Endodermal cell (in vitro differentiated cells): ENCODE results near the gene ZFP64. TPM values are rescaled to one million over a fixed set of nuclear protein-coding genes. Genes with fewer than 3 reads are reported as not detected.

ENCODE experiments used
- DNase-seq: peaks from one replicate; pipeline ENCODE4 v3.0.0-alpha.2; 2017
- H3K27ac ChIP-seq: 2 replicates; pipeline ENCODE4 v1.5.1; 2013; ENCODE audit warnings: mild to moderate bottlenecking, low read depth, low read length, moderate library complexity
- H3K27me3 ChIP-seq: 2 replicates; pipeline ENCODE4 v1.6.1; 2013; ENCODE audit warnings: mild to moderate bottlenecking, low read length, moderate library complexity; ENCODE audit not compliant: insufficient read depth, control insufficient read depth, poor library complexity, severe bottlenecking
- H3K36me3 ChIP-seq: 2 replicates; pipeline ENCODE4 v1.7.0; 2013; ENCODE audit warnings: mild to moderate bottlenecking, low read length, moderate library complexity; ENCODE audit not compliant: control insufficient read depth, insufficient read depth
- H3K4me1 ChIP-seq: one replicate; pipeline ENCODE4 v1.7.0; 2013; ENCODE audit warnings: low read length; ENCODE audit not compliant: control insufficient read depth, insufficient read depth
- H3K4me3 ChIP-seq: 2 replicates; pipeline ENCODE4 v1.5.1; 2013; ENCODE audit warnings: mild to moderate bottlenecking, low read length, moderate library complexity
- H3K9ac ChIP-seq: 2 replicates; pipeline ENCODE4 v1.6.1; 2013; ENCODE audit warnings: mild to moderate bottlenecking, low read length, moderate library complexity; ENCODE audit not compliant: poor library complexity, severe bottlenecking; ENCODE audit errors: extremely low read depth
- H3K9me3 ChIP-seq: 2 replicates; pipeline ENCODE4 v1.6.1; 2013; ENCODE audit warnings: mild to moderate bottlenecking, low read length, moderate library complexity; ENCODE audit not compliant: control insufficient read depth
- H3K27ac Mint-ChIP-seq: 2 replicates; pipeline ENCODE4 v1.8.0; 2020; ENCODE audit warnings: mixed read lengths
- H3K27me3 Mint-ChIP-seq: 2 replicates; pipeline ENCODE4 v1.8.0; 2021; ENCODE audit warnings: mild to moderate bottlenecking, mixed read lengths; ENCODE audit not compliant: insufficient read depth
- H3K36me3 Mint-ChIP-seq: 2 replicates; pipeline ENCODE4 v1.8.0; 2020; ENCODE audit warnings: low read depth, mixed read lengths
- H3K4me1 Mint-ChIP-seq: 2 replicates; pipeline ENCODE4 v1.8.0; 2020; ENCODE audit warnings: mixed read lengths
- H3K4me3 Mint-ChIP-seq: 2 replicates; pipeline ENCODE4 v1.8.0; 2020; ENCODE audit warnings: mild to moderate bottlenecking, moderate library complexity, mixed read lengths
- H3K9me3 Mint-ChIP-seq: 2 replicates; pipeline ENCODE4 v1.8.0; 2020; ENCODE audit warnings: mild to moderate bottlenecking, mixed read lengths
- CTCF ChIP-seq: fragments of 200-600 bp; sonication (generic); conservative IDR thresholded peaks from 2 replicates; pipeline ENCODE4 v1.5.0; 2021; ENCODE audit warnings: antibody characterized with exemption, mild to moderate bottlenecking
- WGBS, 2 experiments: methylation state at CpG; one replicate each; pipeline versions ENCODE4 v1.1.5 to v1.1.7; 2013; ENCODE audit warnings: missing lambda C conversion rate in 2 of 2, mixed read lengths in 1 of 2; ENCODE audit not compliant: insufficient coverage in 1 of 2, insufficient read length in 1 of 2; 5-methylcytosine and 5-hydroxymethylcytosine counted together
- total RNA-seq, 2 donors: library from RNA; stranded (reverse); fragmentation: NEBNext Ultra II Directional in 1 of 2; extraction: Animal tissue kit (Norgen Biotek cat#: 25700) in 1 of 2; gene quantifications; 2 replicates in 1 of 2; 3 replicates in 1 of 2; pipeline ENCODE4 v1.2.1, GENCODE V29; 2021

ZFP64 gene
- total RNA-seq, 2 donors from 2014 or later = 24.4 to 32.6 TPM

- no peaks in the 10 kb centered on the region for H3K36me3 Mint-ChIP-seq
Measured at GRCh38 chr20:52132337-52132736, 59.2 kb downstream of the ZFP64 start.

GRCh38 chr20:52131048-52131643 is 60.4 kb downstream of the ZFP64 start:
- no peaks in the 10 kb centered on the region for H3K27me3 ChIP-seq
- TF ChIP-seq CTCF = no peak
- Mint-ChIP-seq H3K36me3 (no peaks in the 10 kb centered on the region), H3K4me1 (no peaks in the 10 kb centered on the region), H3K27ac (no peak overlapping the region), H3K4me3 (no peak overlapping the region), H3K9me3 (no peaks in the 10 kb centered on the region), H3K27me3 (no peaks in the 10 kb centered on the region)
- no peak overlapping the region for H3K4me3 ChIP-seq
- no peak overlapping the region for H3K9ac ChIP-seq
- DNase-seq = no peak
- no peaks in the 10 kb centered on the region for H3K36me3 ChIP-seq
- no peaks in the 10 kb centered on the region for H3K4me1 ChIP-seq
- no peak overlapping the region for H3K27ac ChIP-seq
- H3K9me3 ChIP-seq = no peaks in the 10 kb centered on the region
- WGBS, 2 experiments = 78 to 85% methylated on average over 1 of the region's 1 CpG

More at GRCh38 chr20:52132337-52132736, 59.2 kb downstream of the ZFP64 start:
- DNase-seq = no peak
- Histone ChIP-seq H3K4me3 (no peak overlapping the region), H3K36me3 (no peaks in the 10 kb centered on the region), H3K27me3 (no peaks in the 10 kb centered on the region), H3K27ac (no peak overlapping the region), H3K9me3 (no peaks in the 10 kb centered on the region), H3K9ac (no peak overlapping the region), H3K4me1 (no peaks in the 10 kb centered on the region)
- H3K27ac Mint-ChIP-seq = no peak overlapping the region
- H3K4me3 Mint-ChIP-seq = no peak overlapping the region
- H3K9me3 Mint-ChIP-seq = no peaks in the 10 kb centered on the region
- H3K4me1 Mint-ChIP-seq = no peaks in the 10 kb centered on the region
- 50 to 59% methylated on average over 1 to 3 of the region's 3 CpGs for WGBS, 2 experiments
- no peak for TF ChIP-seq CTCF
- no peaks in the 10 kb centered on the region for H3K27me3 Mint-ChIP-seq

- Histone ChIP-seq H3K9ac (no peak overlapping the region), H3K36me3 (no peaks in the 10 kb centered on the region), H3K4me3 (no peak overlapping the region), H3K9me3 (no peaks in the 10 kb centered on the region), H3K27me3 (no peaks in the 10 kb centered on the region), H3K4me1 (no peaks in the 10 kb centered on the region), H3K27ac (no peak overlapping the region)
- TF ChIP-seq CTCF = no peak
- Mint-ChIP-seq H3K4me3 (no peak overlapping the region), H3K27me3 (no peaks in the 10 kb centered on the region), H3K36me3 (no peaks in the 10 kb centered on the region), H3K4me1 (no peaks in the 10 kb centered on the region), H3K27ac (no peak overlapping the region), H3K9me3 (no peaks in the 10 kb centered on the region)
- no peak for DNase-seq
- WGBS, 2 experiments = 91 to 94% methylated on average over 4 to 5 of the region's 5 CpGs
Measured at GRCh38 chr20:52130406-52130805, 61.2 kb downstream of the ZFP64 start.
